OCI-LY7 (cell line): Measurements from ENCODE around the gene CNIH3.

Experiments used
- EZH2phosphoT487 ChIP-seq: fragments of 200-600 bp; sonication (generic); IDR thresholded peaks from 2 replicates; pipeline ENCODE4 v1.6.1; 2018; ENCODE audit warnings: low read depth, borderline replicate concordance, mild to moderate bottlenecking, mixed run types, antibody characterized with exemption, low read length, moderate library complexity, mixed read lengths
- TF ChIP-seq, protein P1 (sequence below): fragments of 200-600 bp; sonication (generic); conservative IDR thresholded peaks from 2 replicates; pipeline ENCODE4 v1.5.1; 2014; ENCODE audit warnings: mild to moderate bottlenecking, antibody characterized with exemption, low read length, moderate library complexity, mixed read lengths

- TF ChIP-seq, protein P1, sequence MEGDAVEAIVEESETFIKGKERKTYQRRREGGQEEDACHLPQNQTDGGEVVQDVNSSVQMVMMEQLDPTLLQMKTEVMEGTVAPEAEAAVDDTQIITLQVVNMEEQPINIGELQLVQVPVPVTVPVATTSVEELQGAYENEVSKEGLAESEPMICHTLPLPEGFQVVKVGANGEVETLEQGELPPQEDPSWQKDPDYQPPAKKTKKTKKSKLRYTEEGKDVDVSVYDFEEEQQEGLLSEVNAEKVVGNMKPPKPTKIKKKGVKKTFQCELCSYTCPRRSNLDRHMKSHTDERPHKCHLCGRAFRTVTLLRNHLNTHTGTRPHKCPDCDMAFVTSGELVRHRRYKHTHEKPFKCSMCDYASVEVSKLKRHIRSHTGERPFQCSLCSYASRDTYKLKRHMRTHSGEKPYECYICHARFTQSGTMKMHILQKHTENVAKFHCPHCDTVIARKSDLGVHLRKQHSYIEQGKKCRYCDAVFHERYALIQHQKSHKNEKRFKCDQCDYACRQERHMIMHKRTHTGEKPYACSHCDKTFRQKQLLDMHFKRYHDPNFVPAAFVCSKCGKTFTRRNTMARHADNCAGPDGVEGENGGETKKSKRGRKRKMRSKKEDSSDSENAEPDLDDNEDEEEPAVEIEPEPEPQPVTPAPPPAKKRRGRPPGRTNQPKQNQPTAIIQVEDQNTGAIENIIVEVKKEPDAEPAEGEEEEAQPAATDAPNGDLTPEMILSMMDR, result no peak
- no peak for TF ChIP-seq EZH2phosphoT487
Observed at GRCh38 chr1:224744521-224744920, 128.4 kb downstream of the CNIH3 start.
